IMR-90 (cell line): Measurements from ENCODE around the gene MYO5A. TPM values are rescaled to one million over a fixed set of nuclear protein-coding genes. Genes with fewer than 3 reads are reported as not detected.

Experiments used
- ATAC-seq: fragments of 200-7000 bp; cut with Tn5 transposase; 2 replicates; pipeline ENCODE4 v1.9.1; 2020; ENCODE audit warnings: low read depth, mild to moderate bottlenecking, moderate library complexity
- BruUV-seq: library from RNA; stranded (reverse); fragments of 400-500 nt; replicated peaks from 2 replicates; lab custom pipeline; 2021; lab: Mats Ljungman, UMichigan
- CTCF ChIA-PET: fragments of 300-600 bp; formaldehyde crosslinking; extraction: SDS; loops from one replicate; lab custom pipeline; 2021; ENCODE audit warnings: antibody characterized with exemption; lab: Yijun Ruan, JAX
- POLR2A ChIA-PET: fragments of 300-600 bp; sonication (Branson Sonifier 250); formaldehyde crosslinking; loops from one replicate; lab custom pipeline; 2022; ENCODE audit warnings: antibody characterized with exemption; ENCODE audit not compliant: unreplicated experiment; lab: Charles Lee
- DNase-seq: peaks from one replicate; pipeline ENCODE4 v3.0.0; 2013
- H2AFZ ChIP-seq: replicated peaks from 2 replicates; pipeline ENCODE3; 2013; ENCODE audit warnings: low read length, mild to moderate bottlenecking; ENCODE audit not compliant: poor library complexity
- H2AK5ac ChIP-seq: 2 replicates; pipeline ENCODE4 v1.6.1; 2013; ENCODE audit warnings: low read depth, low read length, inconsistent platforms
- H2AK9ac ChIP-seq: replicated peaks from 2 replicates; pipeline ENCODE3; 2013; ENCODE audit warnings: mild to moderate bottlenecking, low read depth, low read length, moderate library complexity; ENCODE audit not compliant: poor library complexity
- H2BK120ac ChIP-seq: 2 replicates; pipeline ENCODE4 v1.6.1; 2013; ENCODE audit warnings: low read depth, low read length, inconsistent platforms
- H2BK15ac ChIP-seq: 3 replicates; pipeline ENCODE4 v1.6.1; 2013; ENCODE audit warnings: low read depth, low read length, inconsistent platforms
- H2BK20ac ChIP-seq: 2 replicates; pipeline ENCODE4 v1.6.1; 2013; ENCODE audit warnings: low read depth, mild to moderate bottlenecking, inconsistent platforms, low read length, moderate library complexity
- H2BK5ac ChIP-seq: 2 replicates; pipeline ENCODE4 v1.6.1; 2013; ENCODE audit warnings: mild to moderate bottlenecking, low read depth, low read length, inconsistent platforms; ENCODE audit not compliant: poor library complexity, severe bottlenecking
- H3K14ac ChIP-seq: replicated peaks from 2 replicates; pipeline ENCODE4 v1.6.1; 2013; ENCODE audit warnings: low read depth, low read length, inconsistent platforms
- H3K18ac ChIP-seq: 2 replicates; pipeline ENCODE4 v1.6.1; 2013; ENCODE audit warnings: low read depth, low read length, control low read depth
- H3K23ac ChIP-seq: 2 replicates; pipeline ENCODE4 v1.6.1; 2013; ENCODE audit warnings: low read depth, low read length, inconsistent platforms
- H3K27ac ChIP-seq: 2 replicates; pipeline ENCODE4 v1.5.1; 2013; ENCODE audit warnings: mild to moderate bottlenecking, control low read depth, low read length; ENCODE audit not compliant: insufficient read depth
- H3K27me3 ChIP-seq: 2 replicates; pipeline ENCODE4 v1.6.1; 2013; ENCODE audit warnings: low read length; ENCODE audit not compliant: control insufficient read depth, insufficient read depth
- H3K36me3 ChIP-seq: 2 replicates; pipeline ENCODE4 v1.6.1; 2013; ENCODE audit warnings: low read length, mixed read lengths; ENCODE audit not compliant: control insufficient read depth, insufficient read depth
- H3K4ac ChIP-seq: 2 replicates; pipeline ENCODE4 v1.6.1; 2013; ENCODE audit warnings: low read depth, low read length, inconsistent platforms
- H3K4me1 ChIP-seq: 2 replicates; pipeline ENCODE4 v1.6.1; 2013; ENCODE audit warnings: low read length, mixed read lengths; ENCODE audit not compliant: control insufficient read depth, insufficient read depth
- H3K4me2 ChIP-seq: 2 replicates; pipeline ENCODE4 v1.6.1; 2013; ENCODE audit warnings: low read depth, mild to moderate bottlenecking, control low read depth, low read length, moderate library complexity
- H3K4me3 ChIP-seq: 2 replicates; pipeline ENCODE4 v1.5.1; 2013; ENCODE audit warnings: low read depth, mild to moderate bottlenecking, control low read depth, low read length, moderate library complexity; ENCODE audit not compliant: insufficient read depth
- H3K56ac ChIP-seq: 2 replicates; pipeline ENCODE4 v1.6.1; 2013; ENCODE audit warnings: low read length, inconsistent platforms; ENCODE audit not compliant: insufficient read depth; ENCODE audit errors: extremely low read depth
- H3K79me1 ChIP-seq, 2 experiments: 2 replicates each; pipeline ENCODE4 v1.6.1; 2013; ENCODE audit warnings: low read length in 2 of 2, inconsistent platforms in 1 of 2, low read depth in 1 of 2
- H3K9ac ChIP-seq: 2 replicates; pipeline ENCODE4 v1.6.1; 2013; ENCODE audit warnings: low read depth, low read length, control low read depth
- H3K9me1 ChIP-seq: 2 replicates; pipeline ENCODE4 v1.6.1; 2013; ENCODE audit warnings: low read length, inconsistent platforms; ENCODE audit not compliant: insufficient read depth
- H3K9me3 ChIP-seq: 2 replicates; pipeline ENCODE4 v1.6.1; 2013; ENCODE audit warnings: low read length; ENCODE audit not compliant: control insufficient read depth, insufficient read depth
- H4K20me1 ChIP-seq: 2 replicates; pipeline ENCODE4 v1.6.1; 2013; ENCODE audit warnings: low read length, inconsistent platforms; ENCODE audit not compliant: insufficient read depth
- H4K5ac ChIP-seq: 2 replicates; pipeline ENCODE4 v1.6.1; 2013; ENCODE audit warnings: mild to moderate bottlenecking, low read depth, low read length, control low read depth
- H4K8ac ChIP-seq, 2 experiments: 2 replicates each; pipeline ENCODE4 v1.6.1; 2013; ENCODE audit warnings: low read depth in 2 of 2, low read length in 2 of 2, control low read depth in 1 of 2, inconsistent platforms in 1 of 2
- H4K91ac ChIP-seq: 2 replicates; pipeline ENCODE4 v1.6.1; 2013; ENCODE audit warnings: low read depth, low read length, inconsistent platforms; ENCODE audit not compliant: insufficient read depth
- RAD21 ChIP-seq: IDR thresholded peaks from 2 replicates; pipeline ENCODE4 v1.6.1; 2012; ENCODE audit warnings: low read length, improper control_type of control experiment
- RCOR1 ChIP-seq: IDR thresholded peaks from 2 replicates; pipeline ENCODE4 v1.6.1; 2012; ENCODE audit warnings: mild to moderate bottlenecking, low read length, improper control_type of control experiment; ENCODE audit not compliant: insufficient replicate concordance
- RFX5 ChIP-seq: IDR thresholded peaks from 2 replicates; pipeline ENCODE4 v1.8.0; 2012; ENCODE audit warnings: low read depth, mild to moderate bottlenecking, low read length, moderate library complexity
- WGBS, 2 experiments: methylation state at CpG; one replicate each; pipeline versions ENCODE4 v1.1.5 to v1.1.7; 2013; ENCODE audit warnings: missing lambda C conversion rate in 2 of 2; ENCODE audit not compliant: insufficient read length in 1 of 2; ENCODE audit errors: extremely low coverage in 2 of 2; 5-methylcytosine and 5-hydroxymethylcytosine counted together
- dilution Hi-C: fragments of 300-500 bp; cut with HindIII; formaldehyde crosslinking; loops from one replicate; pipeline ENCODE4 v1.14.3; 2018; ENCODE audit warnings: low sequenced_read_pairs; ENCODE audit not compliant: unreplicated experiment
- in situ Hi-C: fragments of 300-500 bp; cut with MboI; formaldehyde crosslinking; loops from 3 replicates; pipeline ENCODE4 v1.14.3; 2019; ENCODE audit warnings: low sequenced_read_pairs, inconsistent platforms, mixed read lengths
- intact Hi-C: fragments of 100-400 bp; cut with micrococcal nuclease; formaldehyde crosslinking; loops from 2 replicates; pipeline ENCODE4 v1.10.0; 2022
- polyA plus RNA-seq, 3 experiments: library from polyadenylated mRNA; depleted of rRNA; stranded (reverse); fragments of >200 nt; gene quantifications; 2 replicates each; pipeline ENCODE4 v1.2.3, GENCODE V29; 2012; ENCODE audit warnings: low replicate concordance in 1 of 3
- total RNA-seq: library from RNA; depleted of rRNA; stranded (reverse); fragments of >200 nt; gene quantifications from 2 replicates; pipeline ENCODE4 v1.2.3, GENCODE V29; 2012

The MYO5A gene
- total and polyA plus RNA-seq, 2 of the 4 experiments (the other 2 are of a cell fraction), result 19.4 to 69.2 TPM

DNA sequence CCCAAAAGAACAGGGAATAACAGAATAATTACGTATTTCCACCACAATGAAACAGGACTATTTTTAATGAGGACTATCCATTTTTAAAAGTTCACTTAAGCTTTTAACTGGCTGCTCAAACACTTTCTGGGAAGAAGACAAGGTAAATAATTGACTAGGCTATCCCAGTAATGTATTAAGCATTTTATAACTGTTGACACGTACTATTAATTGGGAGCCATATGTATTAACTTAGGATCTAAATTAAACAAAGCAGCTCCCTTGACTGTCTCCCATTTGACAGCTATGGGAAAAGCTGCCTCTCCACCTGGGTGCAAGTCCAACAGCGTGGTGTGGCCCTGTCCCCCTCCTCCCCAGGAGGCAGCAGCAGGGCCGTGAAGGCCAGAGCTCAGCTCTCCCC, 269.2 kb downstream of the MYO5A start:
- H3K4me3 ChIP-seq, result no peak overlapping the region
- H3K4ac ChIP-seq, result no peak overlapping the region
- H2AK5ac ChIP-seq, result peak overlapping the region; percentile 58; the same call in 1 of the 2 replicates
- no peak overlapping the region for H4K8ac ChIP-seq
- H3K18ac ChIP-seq, result no peak overlapping the region
- H4K20me1 ChIP-seq, result no peaks in the 10 kb centered on the region
- no peak overlapping the region for H2BK120ac ChIP-seq
- POLR2A ChIA-PET, result no interaction called here
- no peak overlapping the region for H2BK5ac ChIP-seq
- intact Hi-C loops (loop anchor here (10.0 kb wide), 1 partner anchor 415 kb away; the partner anchor contains the start of gene ATOSA), dilution Hi-C loops (no loop called here), in situ Hi-C loops (no loop called here)
- H3K79me1 ChIP-seq, result no peaks in the 10 kb centered on the region
- no CpG with 5 or more reads among the region's 4 CpGs for WGBS, 2 experiments
- no TSS peak for BruUV-seq
- no peak for TF ChIP-seq RAD21
- TF ChIP-seq RCOR1, result no peak
- TF ChIP-seq RFX5, result no peak
- H3K4me2 ChIP-seq, result no peak overlapping the region
- DNase-seq (no peak), ATAC-seq (no peak)
- no peaks in the 10 kb centered on the region for H3K9me3 ChIP-seq
- no peak overlapping the region for H3K14ac ChIP-seq
- H2BK20ac ChIP-seq, result no peak overlapping the region
- H3K27me3 ChIP-seq, result no peaks in the 10 kb centered on the region
- no peak overlapping the region for H2BK15ac ChIP-seq
- H4K91ac ChIP-seq, result no peak overlapping the region
- H2AK9ac ChIP-seq, result no peak overlapping the region
- no peaks in the 10 kb centered on the region for H3K36me3 ChIP-seq
- no peak overlapping the region for H3K23ac ChIP-seq
- H3K9me1 ChIP-seq, result peaks cover 12% of the 10 kb centered on the region
- H2AFZ ChIP-seq, result peak overlapping the region; percentile 17
- CTCF ChIA-PET, result interaction anchor here (0.7 to 1.0 kb wide), 3 partner anchors 354 to 520 kb away, joined by 3 read pairs; no protein-coding TSS in a partner anchor
- no peak overlapping the region for H3K27ac ChIP-seq
- H3K56ac ChIP-seq, result no peak overlapping the region
- H3K9ac ChIP-seq, result no peak overlapping the region
- no peak overlapping the region for H4K5ac ChIP-seq
- H3K4me1 ChIP-seq, result peaks cover 10% of the 10 kb centered on the region
